Right ventricle myocardium superior (tissue), 1 donor: ENCODE data around the gene CRIM1. TPM values are rescaled to one million over a fixed set of nuclear protein-coding genes. Genes with fewer than 3 reads are reported as not detected.
A peak's percentile ranks its signal among the peaks of the same experiment; 100 is the strongest.

Experiments
- ATAC-seq: fragments of 200-7000 bp; cut with Tn5 transposase; one replicate; pipeline ENCODE4 v1.9.1; 2020; ENCODE audit warnings: mild to moderate bottlenecking; ENCODE audit not compliant: poor library complexity
- DNase-seq: peaks from one replicate; pipeline ENCODE4 v3.0.0-alpha.2; 2020
- intact Hi-C: fragments of 100-400 bp; cut with DNase I; formaldehyde crosslinking; loops from one replicate; pipeline ENCODE4 v1.11.2; 2022
- total RNA-seq: library from RNA; stranded (reverse); fragmentation: NEBNext Ultra II Directional; extraction: Animal tissue kit (Norgen Biotek cat#: 25700); gene quantifications from one replicate; pipeline ENCODE4 v1.2.1, GENCODE V29; 2021
- donor health status: DM: no; HTN: yes; CAD: no; lungs with severe emphysema.

CRIM1 gene
- total RNA-seq, 1 donor from 2014 or later, result 17.2 TPM

- no peak for DNase-seq
- no peak for ATAC-seq
- intact Hi-C loops, result no loop called here
Measured at GRCh38 chr2:36511858-36512603, 156.5 kb downstream of the CRIM1 start.

GRCh38 chr2:36512705-36513104 lies 157.1 kb downstream of the CRIM1 start:
- DNase-seq (no peak), ATAC-seq (no peak)
- intact Hi-C loops, result no loop called here

- DNase-seq (no peak), ATAC-seq (no peak)
- intact Hi-C loops, result no loop called here
Measured at GRCh38 chr2:36513661-36514060, 158.1 kb downstream of the CRIM1 start.

GRCh38 chr2:36515538-36515937 lies 160.0 kb downstream of the CRIM1 start:
- ATAC-seq (no peak), DNase-seq (no peak)
- intact Hi-C loops, result no loop called here

GRCh38 chr2:36516136-36516870 lies 160.7 kb downstream of the CRIM1 start:
- DNase-seq (no peak), ATAC-seq (no peak)
- intact Hi-C loops, result no loop called here

- ATAC-seq, result no peak
- intact Hi-C loops, result no loop called here
- no peak for DNase-seq
Measured at GRCh38 chr2:36520431-36520830, 164.9 kb downstream of the CRIM1 start.

- ATAC-seq, result no peak
Measured at GRCh38 chr2:36523153-36523552, 167.6 kb downstream of the CRIM1 start.

GRCh38 chr2:36525245-36525644 lies 169.7 kb downstream of the CRIM1 start:
- ATAC-seq, result no peak
- intact Hi-C loops, result no loop called here
- no peak for DNase-seq

More at GRCh38 chr2:36523153-36523552, 167.6 kb downstream of the CRIM1 start:
- intact Hi-C loops, result no loop called here
- no peak for DNase-seq

- intact Hi-C loops, result no loop called here
- ATAC-seq (no peak), DNase-seq (no peak)
Measured at GRCh38 chr2:36526226-36526625, 170.6 kb downstream of the CRIM1 start.

GRCh38 chr2:36528274-36528673 lies 172.7 kb downstream of the CRIM1 start:
- ATAC-seq (no peak), DNase-seq (no peak)
- intact Hi-C loops, result no loop called here

GRCh38 chr2:36528766-36529392 lies 173.3 kb downstream of the CRIM1 start:
- DNase-seq, result no peak
- ATAC-seq, result no peak
- intact Hi-C loops, result no loop called here

GRCh38 chr2:36530178-36530982 lies 174.8 kb downstream of the CRIM1 start:
- ATAC-seq (no peak), DNase-seq (no peak)
- intact Hi-C loops, result no loop called here

GRCh38 chr2:36530983-36531354 lies 175.4 kb downstream of the CRIM1 start:
- DNase-seq (no peak), ATAC-seq (peak; percentile 85)
- intact Hi-C loops, result no loop called here

GRCh38 chr2:36534275-36534799 lies 178.8 kb downstream of the CRIM1 start:
- DNase-seq (no peak), ATAC-seq (no peak)
- intact Hi-C loops, result no loop called here

GRCh38 chr2:36535099-36535498 lies 179.5 kb downstream of the CRIM1 start:
- DNase-seq (no peak), ATAC-seq (no peak)
- intact Hi-C loops, result no loop called here

- DNase-seq (no peak), ATAC-seq (no peak)
- intact Hi-C loops, result no loop called here
Measured at GRCh38 chr2:36536776-36537175, 181.2 kb downstream of the CRIM1 start.

- intact Hi-C loops, result no loop called here
- DNase-seq (no peak), ATAC-seq (peak; percentile 68)
Measured at GRCh38 chr2:36538335-36538734, 182.8 kb downstream of the CRIM1 start.

GRCh38 chr2:36539631-36540030 lies 184.1 kb downstream of the CRIM1 start:
- no peak for DNase-seq
- intact Hi-C loops, result no loop called here

More at GRCh38 chr2:36539631-36540030, 184.1 kb downstream of the CRIM1 start:
- ATAC-seq, result no peak
